LNCaP clone FGC (cell line): Measurements from ENCODE around the gene ANKRD13D.
A peak's percentile ranks its signal among the peaks of the same experiment; 100 is the strongest.

Experiments used
- DNase-seq: peaks from one replicate; pipeline ENCODE4 v3.0.0-alpha.2; 2011; ENCODE audit warnings: low read depth
- H3K4me3 ChIP-seq: 2 replicates; pipeline ENCODE4 v1.5.1; 2011; ENCODE audit warnings: mild to moderate bottlenecking, low read depth, low read length, control low read depth
- CTCF ChIP-seq: IDR thresholded peaks from 2 replicates; pipeline ENCODE4 v1.5.1; 2012; ENCODE audit warnings: mild to moderate bottlenecking; ENCODE audit not compliant: control insufficient read depth, insufficient read depth; ENCODE audit errors: extremely low read depth

The ANKRD13D gene

GRCh38 chr11:67289226-67289650, at the start of gene ANKRD13D:
ANKRD13D (plus strand) TSS chr11:67289303; CDS start chr11:67289461, 158 bp downstream.
- no peak for DNase-seq
- 0 out of 2 replicates have a peak, but pooled peaks have one; percentile 11 for TF ChIP-seq CTCF

GRCh38 chr11:67239783-67240575, 49.1 kb upstream of the ANKRD13D start:
- TF ChIP-seq CTCF: no peak
- DNase-seq: peak; percentile 97

More at GRCh38 chr11:67289226-67289650, at the start of gene ANKRD13D:
- peak within 1 kb of the TSS; percentile 78 for H3K4me3 ChIP-seq

GRCh38 chr11:67240576-67241389, 48.3 kb upstream of the ANKRD13D start:
- peak overlapping the region; percentile 78 for H3K4me3 ChIP-seq
- no peak for TF ChIP-seq CTCF
- DNase-seq: no peak

More at GRCh38 chr11:67239783-67240575, 49.1 kb upstream of the ANKRD13D start:
- H3K4me3 ChIP-seq: peak overlapping the region; percentile 78

GRCh38 chr11:67242548-67242947, 46.6 kb upstream of the ANKRD13D start:
- no peak overlapping the region for H3K4me3 ChIP-seq
- TF ChIP-seq CTCF: no peak

GRCh38 chr11:67243051-67243450, 46.1 kb upstream of the ANKRD13D start:
- DNase-seq: no peak
- no peak overlapping the region for H3K4me3 ChIP-seq
- TF ChIP-seq CTCF: no peak

More at GRCh38 chr11:67242548-67242947, 46.6 kb upstream of the ANKRD13D start:
- no peak for DNase-seq

- H3K4me3 ChIP-seq: no peak overlapping the region
- no peak for DNase-seq
- no peak for TF ChIP-seq CTCF
Measured at GRCh38 chr11:67245046-67245445, 44.1 kb upstream of the ANKRD13D start.
